Neural cell (in vitro differentiated cells): ENCODE results near the gene PRKCE. TPM values are rescaled to one million over a fixed set of nuclear protein-coding genes. Genes with fewer than 3 reads are reported as not detected.

ENCODE experiments used
- H2AFZ ChIP-seq: fragments of 200-600, 300-800 bp; sonication (generic), shearing (Covaris generic); 2 replicates; pipeline ENCODE4 v1.6.0; 2014; ENCODE audit warnings: low read depth, mild to moderate bottlenecking, antibody characterized with exemption, low read length, moderate library complexity
- H3F3A ChIP-seq: fragments of 200-600 bp; shearing (Covaris generic); 2 replicates; pipeline ENCODE4 v1.6.1; 2016; ENCODE audit warnings: mild to moderate bottlenecking, moderate library complexity, mixed read lengths, antibody characterized with exemption, low read length; ENCODE audit not compliant: insufficient read depth, poor library complexity, severe bottlenecking
- H3K27ac ChIP-seq: fragments of 200-600, 300-800 bp; sonication (generic), shearing (Covaris generic); 2 replicates; pipeline ENCODE4 v1.5.1; 2014; ENCODE audit warnings: mild to moderate bottlenecking, low read length, moderate library complexity
- H3K27me3 ChIP-seq: fragments of 300-800, 200-600 bp; sonication (generic), shearing (Covaris generic); 2 replicates; pipeline ENCODE4 v1.6.0; 2014; ENCODE audit warnings: mild to moderate bottlenecking, low read depth, low read length, moderate library complexity; ENCODE audit not compliant: insufficient read depth
- H3K36me3 ChIP-seq: fragments of 300-800, 200-600 bp; sonication (generic), shearing (Covaris generic); 2 replicates; pipeline ENCODE4 v1.5.1; 2014; ENCODE audit warnings: mild to moderate bottlenecking, antibody characterized with exemption, low read length, moderate library complexity; ENCODE audit not compliant: insufficient read depth
- H3K4me2 ChIP-seq: fragments of 300-800, 200-600 bp; sonication (generic), shearing (Covaris generic); 2 replicates; pipeline ENCODE4 v1.6.0; 2014; ENCODE audit warnings: mild to moderate bottlenecking, low read length
- H3K4me3 ChIP-seq: fragments of 300-800, 200-600 bp; sonication (generic), shearing (Covaris generic); 2 replicates; pipeline ENCODE4 v1.5.1; 2014; ENCODE audit warnings: mild to moderate bottlenecking, low read length, moderate library complexity
- H3K79me2 ChIP-seq: fragments of 200-600 bp; shearing (Covaris generic); replicated peaks from 2 replicates; pipeline ENCODE4 v1.6.0; 2014; ENCODE audit warnings: mild to moderate bottlenecking, low read length, moderate library complexity; ENCODE audit not compliant: insufficient read depth
- H3K9ac ChIP-seq: fragments of 300-800, 200-600 bp; sonication (generic), shearing (Covaris generic); 2 replicates; pipeline ENCODE4 v1.6.1; 2016; ENCODE audit warnings: mild to moderate bottlenecking, low read length, mixed read lengths
- H3K9me2 ChIP-seq: fragments of 200-600 bp; shearing (Covaris generic); 2 replicates; pipeline ENCODE4 v1.6.1; 2016; ENCODE audit warnings: mild to moderate bottlenecking, low read length, mixed read lengths; ENCODE audit not compliant: insufficient read depth
- H3K9me3 ChIP-seq: fragments of 200-600, 300-800 bp; sonication (generic), shearing (Covaris generic); 2 replicates; pipeline ENCODE4 v1.6.1; 2016; ENCODE audit warnings: mild to moderate bottlenecking, mixed run types, low read length, moderate library complexity, mixed read lengths
- H4K20me1 ChIP-seq: fragments of 200-600 bp; shearing (Covaris generic); 2 replicates; pipeline ENCODE4 v1.6.1; 2016; ENCODE audit warnings: mild to moderate bottlenecking, mixed run types; ENCODE audit not compliant: insufficient read depth
- EP300 ChIP-seq: fragments of 450-650 bp; conservative IDR thresholded peaks from 2 replicates; pipeline ENCODE4 v1.6.1; 2014; ENCODE audit warnings: antibody characterized with exemption, mild to moderate bottlenecking, moderate library complexity; ENCODE audit not compliant: poor library complexity, severe bottlenecking
- EZH2 ChIP-seq: fragments of 200-600, 300-800 bp; shearing (Covaris generic), sonication (generic); IDR thresholded peaks from 2 replicates; pipeline ENCODE4 v1.6.1; 2014; ENCODE audit warnings: antibody characterized with exemption, low read length, borderline replicate concordance, mild to moderate bottlenecking; ENCODE audit not compliant: insufficient read depth, poor library complexity, severe bottlenecking
- MXI1 ChIP-seq: fragments of 450-650 bp; conservative IDR thresholded peaks from 2 replicates; pipeline ENCODE4 v1.6.1; 2014; ENCODE audit warnings: antibody characterized with exemption, mild to moderate bottlenecking; ENCODE audit not compliant: poor library complexity, severe bottlenecking
- POLR2AphosphoS5 ChIP-seq: IDR thresholded peaks from 2 replicates; pipeline ENCODE4 v1.6.1; 2012
- RAD21 ChIP-seq: fragments of 450-650 bp; conservative IDR thresholded peaks from 2 replicates; pipeline ENCODE4 v1.6.1; 2014; ENCODE audit warnings: antibody characterized with exemption, mild to moderate bottlenecking, moderate library complexity
- SMC3 ChIP-seq: fragments of 450-650 bp; conservative IDR thresholded peaks from 2 replicates; pipeline ENCODE4 v1.6.1; 2014; ENCODE audit warnings: antibody characterized with exemption, mild to moderate bottlenecking, moderate library complexity; ENCODE audit not compliant: poor library complexity
- TAF1 ChIP-seq: IDR thresholded peaks from 2 replicates; pipeline ENCODE4 v1.6.1; 2012; ENCODE audit warnings: low read depth
- polyA plus RNA-seq: library from polyadenylated mRNA; depleted of rRNA; stranded (reverse); fragments of >200 nt; gene quantifications from 2 replicates; pipeline ENCODE4 v1.2.3, GENCODE V29; 2014
- TF ChIP-seq, protein P1 (sequence below): IDR thresholded peaks from 2 replicates; pipeline ENCODE4 v1.6.1; 2012; ENCODE audit warnings: borderline replicate concordance
- TF ChIP-seq, protein P2 (sequence below): fragments of 450-650 bp; IDR thresholded peaks from 2 replicates; pipeline ENCODE4 v1.5.1; 2014; ENCODE audit warnings: antibody characterized with exemption, mild to moderate bottlenecking, moderate library complexity; ENCODE audit not compliant: poor library complexity, severe bottlenecking

The PRKCE gene
- polyA plus RNA-seq, 1 donor from 2014 or later: 5.4 TPM

DNA sequence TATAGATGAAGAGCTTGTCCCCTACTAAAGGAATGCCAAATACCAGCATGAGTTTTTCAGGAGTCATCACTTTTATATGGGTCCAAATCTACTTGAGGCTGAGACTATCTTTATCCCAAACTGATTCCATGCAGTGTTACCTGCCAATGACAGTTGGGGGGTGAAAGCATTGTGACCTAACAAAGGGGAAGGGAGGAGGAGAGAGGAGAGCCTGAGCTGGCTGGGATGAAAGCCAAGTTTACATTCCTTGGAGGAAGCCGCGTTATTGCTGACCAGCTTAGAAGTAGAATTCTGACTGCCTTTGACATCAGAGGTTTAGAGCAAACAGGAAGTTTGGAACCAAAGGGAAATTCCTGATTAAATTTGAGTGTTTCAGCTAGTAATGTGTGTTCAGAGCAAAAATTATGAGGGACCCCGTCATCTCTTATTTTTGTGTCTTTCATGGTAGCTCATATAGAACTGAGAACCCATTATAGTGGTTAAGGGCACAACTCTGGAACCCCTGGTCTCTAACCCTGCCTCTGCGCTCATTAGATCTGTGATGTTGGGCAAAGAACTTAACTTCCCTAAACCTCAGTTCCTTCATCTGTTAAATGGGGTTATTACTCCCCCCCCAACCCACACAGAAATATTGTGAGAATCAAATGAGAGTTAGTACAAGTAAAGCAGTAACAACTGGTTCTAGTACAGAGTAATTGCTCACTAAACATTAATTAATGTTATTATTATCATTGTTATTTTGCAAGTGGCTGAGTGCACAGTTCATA, 446.4 kb downstream of the PRKCE start:
- Histone ChIP-seq H3K4me2 (no peak overlapping the region), H3K27me3 (no peaks in the 10 kb centered on the region), H3K27ac (no peak overlapping the region), H3K9me2 (no peaks in the 10 kb centered on the region), H3K79me2 (no peaks in the 10 kb centered on the region), H3F3A (no peaks in the 10 kb centered on the region), H3K36me3 (no peaks in the 10 kb centered on the region), H2AFZ (no peak overlapping the region), H3K9ac (no peak overlapping the region), H3K9me3 (no peaks in the 10 kb centered on the region), H3K4me3 (no peak overlapping the region), H4K20me1 (no peaks in the 10 kb centered on the region)
- TF ChIP-seq, protein P1, sequence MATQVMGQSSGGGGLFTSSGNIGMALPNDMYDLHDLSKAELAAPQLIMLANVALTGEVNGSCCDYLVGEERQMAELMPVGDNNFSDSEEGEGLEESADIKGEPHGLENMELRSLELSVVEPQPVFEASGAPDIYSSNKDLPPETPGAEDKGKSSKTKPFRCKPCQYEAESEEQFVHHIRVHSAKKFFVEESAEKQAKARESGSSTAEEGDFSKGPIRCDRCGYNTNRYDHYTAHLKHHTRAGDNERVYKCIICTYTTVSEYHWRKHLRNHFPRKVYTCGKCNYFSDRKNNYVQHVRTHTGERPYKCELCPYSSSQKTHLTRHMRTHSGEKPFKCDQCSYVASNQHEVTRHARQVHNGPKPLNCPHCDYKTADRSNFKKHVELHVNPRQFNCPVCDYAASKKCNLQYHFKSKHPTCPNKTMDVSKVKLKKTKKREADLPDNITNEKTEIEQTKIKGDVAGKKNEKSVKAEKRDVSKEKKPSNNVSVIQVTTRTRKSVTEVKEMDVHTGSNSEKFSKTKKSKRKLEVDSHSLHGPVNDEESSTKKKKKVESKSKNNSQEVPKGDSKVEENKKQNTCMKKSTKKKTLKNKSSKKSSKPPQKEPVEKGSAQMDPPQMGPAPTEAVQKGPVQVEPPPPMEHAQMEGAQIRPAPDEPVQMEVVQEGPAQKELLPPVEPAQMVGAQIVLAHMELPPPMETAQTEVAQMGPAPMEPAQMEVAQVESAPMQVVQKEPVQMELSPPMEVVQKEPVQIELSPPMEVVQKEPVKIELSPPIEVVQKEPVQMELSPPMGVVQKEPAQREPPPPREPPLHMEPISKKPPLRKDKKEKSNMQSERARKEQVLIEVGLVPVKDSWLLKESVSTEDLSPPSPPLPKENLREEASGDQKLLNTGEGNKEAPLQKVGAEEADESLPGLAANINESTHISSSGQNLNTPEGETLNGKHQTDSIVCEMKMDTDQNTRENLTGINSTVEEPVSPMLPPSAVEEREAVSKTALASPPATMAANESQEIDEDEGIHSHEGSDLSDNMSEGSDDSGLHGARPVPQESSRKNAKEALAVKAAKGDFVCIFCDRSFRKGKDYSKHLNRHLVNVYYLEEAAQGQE: no peak
- TF ChIP-seq SMC3 (no peak), POLR2AphosphoS5 (no peak), EZH2 (no peak), MXI1 (no peak), EP300 (no peak), RAD21 (no peak), TAF1 (no peak)
- TF ChIP-seq, protein P2, sequence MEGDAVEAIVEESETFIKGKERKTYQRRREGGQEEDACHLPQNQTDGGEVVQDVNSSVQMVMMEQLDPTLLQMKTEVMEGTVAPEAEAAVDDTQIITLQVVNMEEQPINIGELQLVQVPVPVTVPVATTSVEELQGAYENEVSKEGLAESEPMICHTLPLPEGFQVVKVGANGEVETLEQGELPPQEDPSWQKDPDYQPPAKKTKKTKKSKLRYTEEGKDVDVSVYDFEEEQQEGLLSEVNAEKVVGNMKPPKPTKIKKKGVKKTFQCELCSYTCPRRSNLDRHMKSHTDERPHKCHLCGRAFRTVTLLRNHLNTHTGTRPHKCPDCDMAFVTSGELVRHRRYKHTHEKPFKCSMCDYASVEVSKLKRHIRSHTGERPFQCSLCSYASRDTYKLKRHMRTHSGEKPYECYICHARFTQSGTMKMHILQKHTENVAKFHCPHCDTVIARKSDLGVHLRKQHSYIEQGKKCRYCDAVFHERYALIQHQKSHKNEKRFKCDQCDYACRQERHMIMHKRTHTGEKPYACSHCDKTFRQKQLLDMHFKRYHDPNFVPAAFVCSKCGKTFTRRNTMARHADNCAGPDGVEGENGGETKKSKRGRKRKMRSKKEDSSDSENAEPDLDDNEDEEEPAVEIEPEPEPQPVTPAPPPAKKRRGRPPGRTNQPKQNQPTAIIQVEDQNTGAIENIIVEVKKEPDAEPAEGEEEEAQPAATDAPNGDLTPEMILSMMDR: no peak

DNA sequence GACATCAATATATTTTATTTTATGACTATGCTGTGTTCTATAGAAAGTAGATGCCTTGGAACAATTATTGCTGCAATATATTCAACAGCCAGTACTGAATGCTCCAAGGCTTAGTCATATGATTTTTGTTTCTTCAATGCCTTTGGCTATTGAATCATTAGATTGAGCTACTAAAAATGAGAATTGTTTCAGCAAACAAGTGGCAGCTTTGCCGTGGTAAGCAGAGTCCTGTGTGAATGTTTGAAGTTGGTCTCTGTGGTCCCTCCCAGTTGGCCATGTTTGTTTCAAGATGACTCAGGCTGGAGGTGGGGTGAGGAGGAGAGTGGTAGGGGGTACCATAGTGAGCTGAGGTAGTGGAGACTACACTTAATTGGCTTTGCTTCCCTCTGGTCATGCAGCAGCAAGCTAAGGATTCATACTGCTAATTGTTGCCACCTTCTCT, 447.2 kb downstream of the PRKCE start:
- Histone ChIP-seq H3F3A (no peaks in the 10 kb centered on the region), H3K4me3 (no peak overlapping the region), H3K36me3 (no peaks in the 10 kb centered on the region), H3K9me2 (no peaks in the 10 kb centered on the region), H3K27ac (no peak overlapping the region), H3K9ac (no peak overlapping the region), H3K27me3 (no peaks in the 10 kb centered on the region), H3K79me2 (no peaks in the 10 kb centered on the region), H4K20me1 (no peaks in the 10 kb centered on the region), H3K4me2 (no peak overlapping the region), H2AFZ (no peak overlapping the region), H3K9me3 (no peaks in the 10 kb centered on the region)
- TF ChIP-seq POLR2AphosphoS5: no peak
- TF ChIP-seq MXI1: no peak
- no peak for TF ChIP-seq EP300
- TF ChIP-seq, protein P2: no peak
- TF ChIP-seq, protein P1: no peak
- TF ChIP-seq RAD21: no peak
- TF ChIP-seq EZH2: no peak
- no peak for TF ChIP-seq SMC3
- no peak for TF ChIP-seq TAF1
